Transverse colon (tissue), 3 donors: ENCODE measurements around the gene SLC16A13.

Source experiments
- CTCF ChIP-seq, 5 experiments: fragments of 200-600 bp in 3 of 5; fragments of 450-650 bp in 2 of 5; sonication (generic) in 3 of 5; IDR thresholded peaks; 1 replicate in 2 of 5; 2 replicates in 3 of 5; pipeline ENCODE4 v1.5.1; 2016 to 2017; ENCODE audit warnings: antibody characterized with exemption in 5 of 5, inconsistent platforms in 3 of 5, mild to moderate bottlenecking in 2 of 5, moderate library complexity in 1 of 5
- EP300 ChIP-seq: sonication (generic); formaldehyde crosslinking; IDR thresholded peaks from one replicate; pipeline ENCODE4 v1.6.1; 2017; ENCODE audit warnings: antibody characterized with exemption, low read depth

- TF ChIP-seq CTCF (IDR thresholded peaks at IDR 0.05) (no peak), EP300 (no peak)
Measured at GRCh38 chr17:6998855-6999508, 36.8 kb upstream of the SLC16A13 start.
